Midbrain (tissue), 1 donor: ENCODE results near the gene TPX2.

ENCODE experiments used
- DNase-seq: peaks from one replicate; lab custom pipeline; 2025; lab: John Stamatoyannopoulos, UW

TPX2 gene

GRCh38 chr20:31738729-31739549, at the start of gene TPX2:
TPX2 (plus strand) TSS chr20:31739290; CDS start chr20:31757477, 18,187 bp downstream.
- DNase-seq: peak; percentile 98

DNA sequence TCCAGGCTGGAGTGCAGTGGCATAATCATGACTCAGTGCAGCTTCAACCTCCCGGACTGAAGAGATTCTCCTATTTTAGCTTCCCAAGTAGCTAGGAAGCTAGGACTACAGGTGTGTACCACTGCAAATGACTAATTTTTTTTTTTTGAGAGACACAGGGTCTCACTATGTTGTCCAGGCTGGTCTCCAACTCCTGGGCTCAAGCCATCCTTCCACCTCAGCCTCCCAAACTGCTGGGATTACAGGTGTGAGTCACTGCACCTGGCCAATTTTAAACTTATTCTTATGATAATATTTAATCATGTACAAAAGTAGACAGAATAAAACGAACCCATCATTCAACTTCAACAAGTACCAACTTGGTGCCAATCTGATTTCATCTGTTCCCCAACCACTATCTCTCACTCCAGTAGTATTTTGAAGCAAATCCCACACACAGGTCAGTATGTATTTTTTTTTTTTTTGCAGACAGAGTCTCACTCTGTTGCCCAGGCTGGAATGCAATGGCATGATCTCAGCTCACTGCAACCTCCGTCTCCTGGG, 48.9 kb upstream of the TPX2 start:
- no peak for DNase-seq

GRCh38 chr20:31691646-31692275, 47.3 kb upstream of the TPX2 start:
- DNase-seq: no peak

DNA sequence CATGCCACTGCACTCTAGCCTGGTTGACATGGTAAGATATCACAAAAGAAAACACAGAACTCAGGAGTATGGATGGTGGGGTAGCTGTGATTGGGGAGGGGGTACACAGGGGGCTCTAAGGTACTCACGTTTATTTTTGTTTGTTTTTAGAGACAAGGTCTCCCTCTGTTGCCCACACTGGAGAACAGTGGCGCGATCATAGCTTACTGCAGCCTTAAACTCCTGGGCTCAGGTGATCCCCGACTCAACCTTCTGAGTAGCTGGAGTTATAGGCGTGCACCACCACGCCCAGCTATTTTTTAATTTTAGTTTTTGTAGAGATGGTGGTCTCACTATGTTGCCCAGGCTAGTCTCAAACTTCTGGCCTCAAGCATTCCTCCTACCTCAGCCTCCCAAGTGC, 45.7 kb upstream of the TPX2 start:
- DNase-seq: no peak

GRCh38 chr20:31693987-31694661, 45.0 kb upstream of the TPX2 start:
- DNase-seq: no peak

GRCh38 chr20:31694842-31695593, 44.1 kb upstream of the TPX2 start:
- DNase-seq: no peak

GRCh38 chr20:31695849-31696804, 43.0 kb upstream of the TPX2 start:
- DNase-seq: no peak

DNA sequence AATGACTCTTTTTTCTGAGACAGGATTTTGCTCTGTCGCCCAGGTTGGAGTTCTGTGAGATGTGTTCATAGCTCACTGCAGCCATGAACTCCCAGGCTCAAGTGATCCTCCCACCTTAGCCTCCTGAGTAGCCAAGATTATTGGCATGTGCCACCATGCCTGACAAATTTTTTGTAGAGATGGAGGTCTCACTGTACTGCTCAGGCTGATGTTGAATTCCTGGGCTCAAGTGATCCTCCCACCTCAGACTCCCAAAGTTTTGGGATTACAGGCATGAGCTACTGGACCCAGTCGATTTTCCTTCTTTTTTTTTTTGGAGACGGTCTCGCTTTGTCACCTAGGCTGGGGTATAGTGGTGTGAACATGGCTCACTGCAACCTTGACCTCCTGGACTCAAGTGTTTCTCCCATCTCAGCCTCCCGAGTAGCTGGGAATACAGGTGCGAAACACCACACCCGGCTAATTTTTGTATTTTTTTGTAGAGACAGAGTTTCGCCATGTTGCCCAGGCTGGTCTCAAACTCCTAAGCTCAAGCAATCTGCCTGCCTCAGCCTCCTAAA, 40.8 kb upstream of the TPX2 start:
- DNase-seq: no peak

GRCh38 chr20:31698803-31699718, 40.0 kb upstream of the TPX2 start:
- peak; percentile 60 for DNase-seq

DNA sequence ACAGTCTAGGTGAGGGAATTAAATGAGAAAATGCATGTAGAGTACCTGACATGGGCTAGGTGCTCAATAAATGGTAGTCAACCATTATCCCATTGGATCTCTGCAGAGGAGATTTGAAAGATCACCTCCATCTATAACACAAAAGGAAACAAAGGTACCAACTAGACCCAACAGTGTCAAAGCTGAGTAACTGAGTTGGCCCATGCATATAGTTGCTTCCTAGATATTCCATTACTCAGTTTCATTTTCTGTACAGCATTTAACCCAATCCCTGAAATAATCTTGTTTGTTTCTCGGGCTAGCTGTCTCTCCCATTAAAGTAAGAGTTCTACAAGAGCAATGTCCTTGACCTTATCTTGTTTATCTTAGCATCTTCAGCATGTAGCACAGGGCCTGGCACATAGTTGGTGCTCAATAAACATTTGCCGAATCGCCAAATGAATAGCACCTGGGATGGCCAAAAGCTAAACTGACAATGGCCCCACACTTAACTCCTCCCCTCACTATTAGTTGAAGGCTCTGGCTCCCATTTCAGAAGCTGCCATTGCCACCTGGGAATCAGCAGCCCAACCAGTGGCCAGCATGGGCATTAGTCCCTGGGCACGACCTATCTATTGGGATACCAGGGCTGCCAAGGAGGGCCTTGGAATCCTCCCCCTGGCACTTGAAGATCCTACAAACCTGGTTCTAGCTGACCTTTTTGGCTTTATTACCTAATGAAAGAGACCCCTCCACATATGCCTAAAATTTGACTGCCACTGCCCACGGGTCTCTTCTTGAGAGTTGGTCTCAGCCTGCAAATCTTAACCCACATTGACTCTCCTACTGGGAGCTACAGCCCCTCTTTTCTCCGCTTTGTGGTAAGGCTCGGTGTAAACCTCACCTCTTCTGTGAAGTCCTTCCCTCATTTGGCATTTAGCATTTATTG, 39.0 kb upstream of the TPX2 start:
- DNase-seq: no peak

GRCh38 chr20:31700747-31701146, 38.3 kb upstream of the TPX2 start:
- no peak for DNase-seq

DNA sequence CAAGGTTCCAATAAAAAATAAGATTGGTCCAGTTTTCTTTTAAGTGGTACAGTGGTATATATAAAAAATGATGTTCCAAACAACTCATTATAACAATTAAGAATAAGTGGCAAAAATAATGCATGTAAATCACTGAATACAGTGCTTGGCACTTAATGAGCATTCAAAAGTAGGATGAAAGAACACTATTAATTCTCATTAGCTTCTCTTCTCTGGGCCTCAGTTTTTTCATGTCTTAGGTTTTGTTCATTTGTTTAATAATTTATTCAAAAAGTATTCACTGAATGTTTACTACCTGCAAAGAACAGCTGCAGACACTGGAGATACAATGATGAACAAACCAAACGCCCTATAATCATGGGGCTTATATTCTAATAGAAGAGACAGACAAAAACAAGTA, 37.5 kb upstream of the TPX2 start:
- DNase-seq: no peak

- no peak for DNase-seq
These were observed 34.6 kb upstream of the TPX2 start for GRCh38 chr20:31704225-31705119.

DNA sequence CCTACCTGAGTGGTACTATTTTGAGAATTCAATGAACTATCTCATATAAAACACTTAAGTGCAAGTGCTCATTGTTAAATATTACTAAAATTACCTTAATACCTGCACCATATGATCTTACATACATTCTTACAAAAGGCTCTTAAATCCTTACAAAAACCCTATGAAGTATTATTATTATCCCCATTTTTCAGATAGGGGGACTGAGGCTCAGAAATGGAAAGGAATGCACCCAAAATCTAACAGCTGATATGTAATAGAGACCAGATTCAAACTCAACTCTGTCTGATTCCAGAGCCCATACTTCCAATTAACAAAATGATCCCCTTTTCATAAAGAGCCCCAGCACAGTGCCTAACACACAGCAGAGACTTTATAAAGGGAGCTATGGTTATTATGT, 33.9 kb upstream of the TPX2 start:
- no peak for DNase-seq

DNA sequence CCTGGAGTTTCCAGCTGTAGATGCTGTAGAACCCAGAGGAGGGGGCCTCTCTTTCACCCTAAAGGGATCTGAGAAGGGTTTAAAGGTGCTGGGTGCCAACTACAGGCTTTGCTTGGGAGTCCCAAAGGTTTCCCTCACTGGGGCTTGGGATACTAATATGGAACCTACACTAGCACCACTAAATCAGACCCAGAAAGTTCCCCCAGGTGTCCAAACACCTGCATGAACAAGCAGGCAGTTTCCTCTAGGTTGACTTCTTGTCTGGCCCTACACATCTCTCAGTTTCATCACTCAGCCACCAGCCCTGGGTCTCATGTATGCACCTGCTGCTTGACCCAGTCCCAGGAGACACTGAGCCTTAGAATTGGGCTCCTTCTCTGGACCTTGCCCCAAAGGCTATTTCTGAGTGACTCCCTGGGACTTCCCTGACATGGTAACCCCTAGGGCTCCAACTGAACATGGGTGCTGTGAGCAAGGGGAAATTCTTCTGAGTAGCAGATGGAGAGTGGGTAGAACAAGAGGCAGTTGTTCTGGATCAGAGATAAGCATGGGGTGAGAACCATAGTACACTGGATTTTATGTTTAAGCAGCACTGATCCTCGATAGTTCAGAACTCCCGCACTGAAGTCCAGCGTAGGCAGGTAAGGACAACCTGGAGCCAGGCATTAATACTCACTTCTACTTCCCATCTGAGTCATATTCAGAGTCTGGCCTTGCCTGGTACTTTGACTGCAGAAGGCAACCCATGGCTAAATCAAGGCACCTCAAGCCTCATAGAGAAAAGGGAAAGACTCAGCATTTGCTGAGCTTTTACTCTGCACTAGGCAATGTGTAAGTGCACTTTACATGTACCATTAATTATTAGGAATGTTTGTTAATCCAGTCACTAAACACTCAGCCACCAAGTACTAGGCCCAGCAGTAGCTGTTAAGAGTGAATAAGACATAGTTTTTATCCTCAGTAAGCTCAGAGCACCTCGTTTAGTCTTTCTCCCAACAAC, 33.2 kb upstream of the TPX2 start:
- no peak for DNase-seq
